ENCODE results near the gene DAO.

- TF ChIP-seq CTCF (IDR thresholded peaks at IDR 0.05; ENCODE audit: low read depth, low read length) (no peak), MAX (IDR thresholded peaks at IDR 0.05; ENCODE audit: low read depth, low read length) (no peak), POLR2A (IDR thresholded peaks at IDR 0.05; ENCODE audit: extremely low read depth, insufficient read length) (no peak), MYC (IDR thresholded peaks at IDR 0.05; ENCODE audit: low read depth, low read length) (no peak)
Observed at GRCh38 chr12:108853426-108853825, 26.5 kb upstream of the DAO start.
